Liver (tissue), 9 donors: ENCODE measurements around the gene SAMD4A. TPM values are rescaled to one million over a fixed set of nuclear protein-coding genes. Genes with fewer than 3 reads are reported as not detected.
A peak's percentile ranks its signal among the peaks of the same experiment; 100 is the strongest.

ENCODE experiments used
- DNase-seq: peaks from one replicate; pipeline ENCODE4 v3.0.0-alpha.2; 2017; ENCODE audit warnings: low spot score
- H3K27ac ChIP-seq, 2 donors: one replicate each; pipeline ENCODE4 v1.7.0; 2013; ENCODE audit warnings: inconsistent platforms in 2 of 2, low read length in 2 of 2, control low read depth in 1 of 2, low read depth in 1 of 2, mild to moderate bottlenecking in 1 of 2
- H3K27me3 ChIP-seq, 4 donors: one replicate each; pipeline versions ENCODE4 v1.6.1 to v1.7.0; 2013; ENCODE audit warnings: low read length in 3 of 4, inconsistent platforms in 1 of 4, mild to moderate bottlenecking in 1 of 4, moderate library complexity in 1 of 4; ENCODE audit not compliant: control insufficient read depth in 4 of 4, insufficient read depth in 4 of 4
- H3K36me3 ChIP-seq, 4 donors: one replicate each; pipeline versions ENCODE4 v1.6.1 to v1.7.0; 2013; ENCODE audit warnings: low read length in 3 of 4, mild to moderate bottlenecking in 3 of 4, low read depth in 1 of 4, moderate library complexity in 1 of 4; ENCODE audit not compliant: control insufficient read depth in 4 of 4, insufficient read depth in 3 of 4
- H3K4me1 ChIP-seq, 4 donors: one replicate each; pipeline versions ENCODE4 v1.6.1 to v1.7.0; 2013; ENCODE audit warnings: low read length in 3 of 4, mild to moderate bottlenecking in 3 of 4, moderate library complexity in 1 of 4; ENCODE audit not compliant: control insufficient read depth in 4 of 4, insufficient read depth in 4 of 4
- H3K4me3 ChIP-seq, 3 donors: one replicate each; pipeline versions ENCODE4 v1.6.1 to v1.7.0; 2013; ENCODE audit warnings: low read length in 3 of 3, control low read depth in 1 of 3, low read depth in 1 of 3, mild to moderate bottlenecking in 1 of 3
- H3K9ac ChIP-seq, 2 donors: one replicate each; pipeline ENCODE4 v1.7.0; 2013; ENCODE audit warnings: low read length in 2 of 2, mild to moderate bottlenecking in 2 of 2, moderate library complexity in 2 of 2, control low read depth in 1 of 2, low read depth in 1 of 2
- H3K9me3 ChIP-seq, 4 donors: one replicate each; pipeline versions ENCODE4 v1.6.1 to v1.7.0; 2013; ENCODE audit warnings: low read length in 3 of 4; ENCODE audit not compliant: control insufficient read depth in 4 of 4
- FOXA1 ChIP-seq: IDR thresholded peaks from 2 replicates; pipeline ENCODE4 v1.6.1; 2016; ENCODE audit warnings: antibody characterized with exemption
- GABPA ChIP-seq, 2 donors: IDR thresholded peaks in 1 of 2; conservative IDR thresholded peaks in 1 of 2; 2 replicates each; pipeline ENCODE4 v1.6.1; 2016; ENCODE audit warnings: antibody characterized with exemption in 2 of 2, mild to moderate bottlenecking in 1 of 2, moderate library complexity in 1 of 2
- HNF4A ChIP-seq, 2 donors: conservative IDR thresholded peaks; 2 replicates each; pipeline ENCODE4 v1.6.1; 2016; ENCODE audit warnings: antibody characterized with exemption in 2 of 2, mild to moderate bottlenecking in 2 of 2
- HNF4G ChIP-seq: IDR thresholded peaks from 2 replicates; pipeline ENCODE4 v1.6.1; 2016; ENCODE audit warnings: antibody characterized with exemption
- MAX ChIP-seq: IDR thresholded peaks from 2 replicates; pipeline ENCODE4 v1.6.1; 2016; ENCODE audit warnings: antibody characterized with exemption
- NR2F2 ChIP-seq: IDR thresholded peaks from 2 replicates; pipeline ENCODE4 v1.6.1; 2016; ENCODE audit warnings: antibody characterized with exemption
- REST ChIP-seq: IDR thresholded peaks from 2 replicates; pipeline ENCODE4 v1.6.1; 2016; ENCODE audit warnings: antibody characterized with exemption, mild to moderate bottlenecking
- RXRA ChIP-seq, 2 donors: IDR thresholded peaks; 2 replicates each; pipeline ENCODE4 v1.6.1; 2017 to 2018; ENCODE audit warnings: antibody characterized with exemption in 2 of 2, mild to moderate bottlenecking in 1 of 2
- WGBS: extraction: QIAGEN DNeasy Blood & Tissue Kit; methylation state at CpG from one replicate; pipeline ENCODE4 v1.1.7; 2013; 5-methylcytosine and 5-hydroxymethylcytosine counted together
- polyA plus RNA-seq, 2 donors: library from polyadenylated mRNA; stranded (reverse) in 1 of 2; unstranded in 1 of 2; fragments of 200-250 nt in 1 of 2; fragments of >200 nt in 1 of 2; fragmentation: Nextera tagmentation in 1 of 2; extraction: Ambion mirVana in 1 of 2; gene quantifications; one replicate each; pipeline versions ENCODE4 v1.2.1 to v1.2.3, GENCODE V29; 2013 to 2015
- total RNA-seq, 2 donors: library from RNA; depleted of rRNA; stranded (reverse); fragments of >200 nt; gene quantifications; one replicate each; pipeline ENCODE4 v1.2.3, GENCODE V29; 2014
- donor health status: healthy.
- donor health status: healthy.
- donor health status: healthy.
- donor health status: healthy.
- donor health status: healthy.

SAMD4A gene
- total and polyA plus RNA-seq, 4 donors = 4.3 to 17.8 (median 8.1) TPM

GRCh38 chr14:54839701-54840119, 272.8 kb downstream of the SAMD4A start (continued):
- TF ChIP-seq MAX = peak; percentile 100

- Histone ChIP-seq H3K4me1 (peaks cover 16 to 87% (median 69%) of the 10 kb centered on the region in 4 donors), H3K9ac (no peak overlapping the region), H3K9me3 (no peaks in the 10 kb centered on the region), H3K27ac (peak overlapping the region; percentile 60 to 83), H3K4me3 (no peak overlapping the region), H3K36me3 (peaks cover 0 to 9% (median 2%) of the 10 kb centered on the region in 4 donors), H3K27me3 (no peaks in the 10 kb centered on the region)
- 38% methylated on average over 3 of the region's 3 CpGs for WGBS
- DNase-seq = no peak
- TF ChIP-seq MAX = peak; percentile 40
- no peak for TF ChIP-seq GABPA (IDR thresholded peaks at IDR 0.05 in 1 of 2, conservative IDR thresholded peaks at IDR 0.05 in 1 of 2)
- no peak for TF ChIP-seq FOXA1
- peak; percentile 60 to 64 for TF ChIP-seq HNF4A (conservative IDR thresholded peaks at IDR 0.05)
- peak; percentile 65 for TF ChIP-seq REST
- peak; percentile 14 for TF ChIP-seq HNF4G
- TF ChIP-seq RXRA (IDR thresholded peaks at IDR 0.05) = peak in 1 of 2 donors; percentile 22
Observed at GRCh38 chr14:54840336-54840735, 273.4 kb downstream of the SAMD4A start.

- Histone ChIP-seq H3K36me3 (peaks cover 0 to 9% (median 2%) of the 10 kb centered on the region in 4 donors), H3K27ac (peak overlapping the region; percentile 60 to 83), H3K4me3 (no peak overlapping the region), H3K9ac (no peak overlapping the region), H3K27me3 (no peaks in the 10 kb centered on the region), H3K4me1 (peaks cover 16 to 87% (median 65%) of the 10 kb centered on the region in 4 donors), H3K9me3 (no peaks in the 10 kb centered on the region)
- WGBS = 98% methylated on average over 1 of the region's 1 CpG
- DNase-seq = no peak
- TF ChIP-seq NR2F2 (no peak), REST (peak; percentile 5)
Observed at GRCh38 chr14:54840798-54841197, 273.9 kb downstream of the SAMD4A start.

Other genes with a start within 250 kb of the SAMD4A start
- 10 to 100 TPM in 1 of 2 donors, under 1 TPM in 1; 0.50 to 33.9 TPM for gene CDKN3, start 170.1 kb upstream of the SAMD4A start, total RNA-seq
- gene CDKN3, start 170.1 kb upstream of the SAMD4A start, polyA plus RNA-seq = 1 to 10 TPM; 1.5 to 4.1 TPM
- gene CNIH1, start 125.8 kb upstream of the SAMD4A start, total RNA-seq = 100 to 1,000 TPM in 1 of 2 donors, 10 to 100 TPM in 1; 33.9 to 102 TPM
- 100 to 1,000 TPM; 129 to 193 TPM for gene CNIH1, start 125.8 kb upstream of the SAMD4A start, polyA plus RNA-seq
- 10 to 100 TPM; 23.5 to 26.3 TPM for gene GMFB, start 78.1 kb upstream of the SAMD4A start, total RNA-seq
- gene GMFB, start 78.1 kb upstream of the SAMD4A start, polyA plus RNA-seq = 10 to 100 TPM; 13.3 to 17.8 TPM
- gene CGRRF1, start 57.2 kb upstream of the SAMD4A start, total RNA-seq = 1 to 10 TPM; 4.9 to 5.2 TPM
- gene CGRRF1, start 57.2 kb upstream of the SAMD4A start, polyA plus RNA-seq = 10 to 100 TPM in 1 of 2 donors, 1 to 10 TPM in 1; 4.6 to 11.2 TPM